MM.1S (cell line): ENCODE results near the gene S100A16.
"Not testable (repeated sequence)": the region's sequence is repeated elsewhere in the genome, so short reads cannot be mapped to it uniquely, and the experiment has no call there.

Experiments used
- DNase-seq: peaks from one replicate; pipeline ENCODE4 v3.0.0-alpha.2; 2015
- H2AFZ ChIP-seq: fragments of 300-600 bp; sonication (generic); 2 replicates; pipeline ENCODE4 v1.6.0; 2016; ENCODE audit warnings: antibody characterized with exemption, low read length
- H3F3A ChIP-seq: fragments of 300-600 bp; sonication (generic); 2 replicates; pipeline ENCODE4 v1.6.1; 2016; ENCODE audit warnings: mild to moderate bottlenecking, antibody characterized with exemption, low read length, moderate library complexity, mixed read lengths; ENCODE audit not compliant: insufficient read depth
- H3K27ac ChIP-seq: fragments of 300-600 bp; sonication (generic); 2 replicates; pipeline ENCODE4 v1.5.1; 2016; ENCODE audit warnings: mild to moderate bottlenecking, low read length
- H3K27me3 ChIP-seq: fragments of 300-600 bp; sonication (generic); replicated peaks from 2 replicates; pipeline ENCODE4 v1.6.0; 2016; ENCODE audit warnings: low read length; ENCODE audit not compliant: insufficient read depth
- H3K36me3 ChIP-seq: fragments of 300-600 bp; sonication (generic); replicated peaks from 2 replicates; pipeline ENCODE4 v1.6.1; 2016; ENCODE audit warnings: mild to moderate bottlenecking, low read length, mixed read lengths; ENCODE audit not compliant: insufficient read depth
- H3K4me1 ChIP-seq: fragments of 300-600 bp; sonication (generic); 2 replicates; pipeline ENCODE4 v1.6.1; 2016; ENCODE audit warnings: low read length, mixed read lengths
- H3K4me2 ChIP-seq: fragments of 300-600 bp; sonication (generic); 2 replicates; pipeline ENCODE4 v1.6.0; 2016; ENCODE audit warnings: low read depth, low read length
- H3K4me3 ChIP-seq: fragments of 300-600 bp; sonication (generic); 2 replicates; pipeline ENCODE4 v1.5.1; 2016; ENCODE audit warnings: low read length, mixed read lengths
- H3K79me2 ChIP-seq: fragments of 300-600 bp; sonication (generic); 2 replicates; pipeline ENCODE4 v1.6.1; 2016; ENCODE audit warnings: mixed run types, low read length, mixed read lengths
- H3K9ac ChIP-seq: fragments of 300-600 bp; sonication (generic); 2 replicates; pipeline ENCODE4 v1.6.1; 2016; ENCODE audit warnings: low read length, mixed read lengths
- H3K9me2 ChIP-seq: fragments of 300-600 bp; sonication (generic); replicated peaks from 2 replicates; pipeline ENCODE4 v1.6.1; 2016; ENCODE audit warnings: mild to moderate bottlenecking, low read length, mixed read lengths; ENCODE audit not compliant: insufficient read depth
- H3K9me3 ChIP-seq: fragments of 300-600 bp; sonication (generic); replicated peaks from 2 replicates; pipeline ENCODE4 v1.6.1; 2016; ENCODE audit warnings: mild to moderate bottlenecking, low read length, mixed read lengths; ENCODE audit not compliant: insufficient read depth
- H4K20me1 ChIP-seq: fragments of 300-600 bp; sonication (generic); 2 replicates; pipeline ENCODE4 v1.6.1; 2016; ENCODE audit warnings: mild to moderate bottlenecking, low read length, moderate library complexity, mixed read lengths; ENCODE audit not compliant: insufficient read depth
- CTCF ChIP-seq: fragments of 300-600 bp; sonication (generic); IDR thresholded peaks from 2 replicates; pipeline ENCODE4 v1.5.1; 2016; ENCODE audit warnings: antibody characterized with exemption, low read length, mixed read lengths
- EZH2 ChIP-seq: fragments of 300-600 bp; sonication (generic); optimal IDR thresholded peaks from 2 replicates; pipeline ENCODE3; 2017; ENCODE audit warnings: low read depth, mild to moderate bottlenecking, antibody characterized with exemption, low read length, mixed read lengths
- EZH2phosphoT487 ChIP-seq: fragments of 300-600 bp; sonication (generic); IDR thresholded peaks from 2 replicates; pipeline ENCODE4 v1.6.1; 2018; ENCODE audit warnings: antibody characterized with exemption, low read length

S100A16 gene

GRCh38 chr1:153563483-153563901 lies 49.4 kb downstream of the S100A16 start:
- Histone ChIP-seq H4K20me1 (no peaks in the 10 kb centered on the region), H3K4me3 (no peak overlapping the region), H3K9me3 (no peaks in the 10 kb centered on the region), H3K4me2 (no peak overlapping the region), H3F3A (no peaks in the 10 kb centered on the region), H3K27ac (no peak overlapping the region), H3K79me2 (no peaks in the 10 kb centered on the region), H2AFZ (no peak overlapping the region), H3K9me2 (no peaks in the 10 kb centered on the region), H3K27me3 (no peaks in the 10 kb centered on the region), H3K9ac (no peak overlapping the region), H3K36me3 (no peaks in the 10 kb centered on the region), H3K4me1 (peaks cover 12% of the 10 kb centered on the region)
- TF ChIP-seq EZH2phosphoT487 (no peak), EZH2 (no peak), CTCF (no peak)
- DNase-seq, result no peak

DNA sequence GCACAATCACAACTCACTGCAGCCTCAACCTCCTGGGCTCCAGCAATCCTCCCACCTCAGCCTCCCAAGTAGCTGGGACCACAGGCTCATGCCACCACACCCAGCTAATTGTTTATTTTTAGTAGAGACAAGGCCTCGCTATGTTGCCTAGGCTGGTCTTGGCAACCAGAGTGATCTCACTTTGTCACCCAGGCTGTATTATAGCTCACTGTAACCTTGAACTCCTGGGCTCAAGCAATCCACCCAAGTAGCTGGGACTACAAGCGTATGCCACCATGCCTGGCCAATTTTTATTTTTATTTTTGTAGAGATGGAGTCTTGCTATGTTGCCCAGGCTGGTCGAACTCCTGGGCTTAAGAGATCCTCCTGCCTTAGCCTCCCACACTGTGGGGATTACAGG lies 50.9 kb downstream of the S100A16 start:
- not testable (repeated sequence) for H4K20me1 ChIP-seq, H3K27me3 ChIP-seq, H3K4me3 ChIP-seq, H3K79me2 ChIP-seq, H3K4me2 ChIP-seq, H3K9me2 ChIP-seq, H3K36me3 ChIP-seq, H3K4me1 ChIP-seq, H3F3A ChIP-seq, H3K27ac ChIP-seq, H3K9me3 ChIP-seq, DNase-seq, H2AFZ ChIP-seq, H3K9ac ChIP-seq

GRCh38 chr1:153561466-153561985 lies 51.4 kb downstream of the S100A16 start:
- no peaks in the 10 kb centered on the region for H3F3A ChIP-seq
- TF ChIP-seq EZH2phosphoT487 (no peak), EZH2 (no peak)
- no peak overlapping the region for H3K4me3 ChIP-seq
- no peaks in the 10 kb centered on the region for H3K79me2 ChIP-seq
- H3K4me2 ChIP-seq, result no peak overlapping the region
- H3K27ac ChIP-seq, result no peak overlapping the region
- no peaks in the 10 kb centered on the region for H3K9me3 ChIP-seq
- H4K20me1 ChIP-seq, result no peaks in the 10 kb centered on the region
- no peaks in the 10 kb centered on the region for H3K27me3 ChIP-seq
- no peak overlapping the region for H3K9ac ChIP-seq
- H3K36me3 ChIP-seq, result no peaks in the 10 kb centered on the region
- no peaks in the 10 kb centered on the region for H3K9me2 ChIP-seq
- peaks cover 3% of the 10 kb centered on the region for H3K4me1 ChIP-seq
- no peak overlapping the region for H2AFZ ChIP-seq
- DNase-seq, result no peak

- Histone ChIP-seq H3K4me2 (no peak overlapping the region), H3K27ac (no peak overlapping the region), H3K4me3 (no peak overlapping the region), H4K20me1 (no peaks in the 10 kb centered on the region), H3K4me1 (no peaks in the 10 kb centered on the region), H3K9me2 (no peaks in the 10 kb centered on the region), H3K9ac (no peak overlapping the region), H3K9me3 (no peaks in the 10 kb centered on the region), H3K27me3 (no peaks in the 10 kb centered on the region), H3F3A (no peaks in the 10 kb centered on the region), H3K36me3 (no peaks in the 10 kb centered on the region), H3K79me2 (no peaks in the 10 kb centered on the region), H2AFZ (no peak overlapping the region)
- no peak for DNase-seq
- TF ChIP-seq EZH2phosphoT487 (no peak), CTCF (no peak), EZH2 (no peak)
Measured at GRCh38 chr1:153560771-153561465, 52.0 kb downstream of the S100A16 start.
